Measurements from ENCODE around the gene CHST14. TPM values are rescaled to one million over a fixed set of nuclear protein-coding genes. Genes with fewer than 3 reads are reported as not detected.

Gene CHST14
- total RNA-seq, 1 donor from 2014 or later = 7.5 TPM

DNA sequence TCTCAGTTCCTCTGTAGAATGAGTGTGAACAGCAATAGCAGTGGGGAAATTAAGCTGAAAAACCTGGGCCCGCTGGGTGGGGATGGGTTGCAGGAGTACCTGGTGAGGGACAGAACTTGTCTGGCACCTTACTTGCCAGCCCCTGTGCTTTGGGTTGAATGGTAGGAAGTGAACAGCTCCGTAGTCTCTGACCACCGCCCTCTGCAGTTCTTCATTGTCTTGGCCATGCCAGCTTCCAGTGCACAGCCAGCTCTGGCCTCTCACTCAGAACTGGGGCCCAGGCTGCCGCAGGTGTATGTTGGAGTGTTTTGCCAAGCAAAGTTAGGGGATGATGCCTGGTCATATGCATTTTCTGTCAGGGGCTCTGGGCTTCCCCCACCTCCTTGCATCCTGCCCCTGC lies 14.0 kb upstream of the CHST14 start:
- intact Hi-C loops (cut with DNase I) = no loop called here
- DNase-seq = no peak
- peak; percentile 28 for ATAC-seq (ENCODE audit: poor library complexity)

DNA sequence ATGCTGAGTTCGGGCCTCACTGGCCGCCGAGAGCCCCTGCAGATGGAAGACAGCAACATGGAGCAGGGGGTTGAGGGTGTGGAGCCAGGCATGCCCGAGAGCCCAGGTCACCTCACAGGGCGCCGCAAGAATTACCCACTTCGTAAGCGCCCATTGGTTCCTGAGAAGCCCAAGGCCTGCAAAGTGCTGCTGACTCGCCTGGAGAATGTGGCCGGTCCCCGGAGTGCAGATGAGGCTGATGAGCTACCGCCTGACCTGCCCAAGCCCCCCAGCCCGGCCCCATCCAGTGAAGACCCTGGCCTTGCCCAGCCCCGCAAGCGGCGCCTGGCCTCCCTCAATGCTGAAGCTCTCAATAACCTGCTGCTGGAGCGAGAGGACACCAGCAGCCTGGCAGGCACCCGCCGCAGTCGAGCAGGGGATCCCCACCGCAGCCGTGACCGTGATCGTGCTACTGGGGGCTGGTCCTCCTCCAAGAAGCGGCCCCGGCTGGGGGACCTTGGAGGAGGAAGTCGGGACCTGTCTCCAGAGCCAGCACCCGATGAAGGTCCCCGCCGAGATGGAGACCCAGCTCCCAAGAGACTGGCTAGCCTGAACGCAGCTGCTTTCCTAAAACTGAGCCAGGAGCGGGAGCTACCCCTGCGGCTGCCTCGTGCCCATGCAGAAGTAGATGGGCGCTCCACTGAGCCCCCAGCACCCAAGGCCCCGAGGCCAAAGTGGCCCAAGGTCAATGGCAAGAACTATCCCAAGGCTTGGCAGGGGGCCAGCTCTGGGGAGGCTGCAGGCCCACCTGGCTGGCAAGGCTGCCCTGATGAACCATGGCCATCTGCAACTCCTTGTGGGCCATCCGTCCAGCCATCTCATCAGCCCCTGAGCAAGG lies 12.1 kb upstream of the CHST14 start:
- ATAC-seq (ENCODE audit: poor library complexity) (no peak), DNase-seq (no peak)
- intact Hi-C loops (cut with DNase I) = no loop called here

GRCh38 chr15:40459391-40460015 lies 11.3 kb upstream of the CHST14 start:
- no peak for DNase-seq
- intact Hi-C loops (cut with DNase I) = no loop called here
- no peak for ATAC-seq (ENCODE audit: poor library complexity)

GRCh38 chr15:40460404-40460803 lies 10.4 kb upstream of the CHST14 start:
- intact Hi-C loops (cut with DNase I) = no loop called here
- no peak for ATAC-seq (ENCODE audit: poor library complexity)
- DNase-seq = no peak

DNA sequence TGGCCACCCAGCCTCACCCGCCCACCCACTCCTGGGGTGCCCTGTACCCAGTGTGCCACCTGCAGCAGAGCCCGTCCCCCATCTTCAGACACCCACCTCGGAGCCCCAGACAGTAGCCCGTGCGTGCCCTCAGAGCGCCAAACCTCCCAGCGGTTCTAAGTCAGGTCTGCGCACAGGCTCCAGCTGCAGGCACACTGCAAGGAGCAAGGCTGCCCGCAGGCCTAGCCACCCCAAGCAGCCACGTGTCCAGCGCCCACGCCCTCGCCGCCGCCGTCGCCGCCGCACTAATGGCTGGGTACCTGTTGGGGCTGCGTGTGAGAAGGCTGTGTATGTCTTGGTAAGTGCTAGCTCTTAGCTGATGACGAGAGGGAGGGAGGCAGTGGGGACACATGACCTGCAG lies 8.8 kb upstream of the CHST14 start:
- DNase-seq = no peak
- ATAC-seq (ENCODE audit: poor library complexity) = no peak
- intact Hi-C loops (cut with DNase I) = no loop called here

DNA sequence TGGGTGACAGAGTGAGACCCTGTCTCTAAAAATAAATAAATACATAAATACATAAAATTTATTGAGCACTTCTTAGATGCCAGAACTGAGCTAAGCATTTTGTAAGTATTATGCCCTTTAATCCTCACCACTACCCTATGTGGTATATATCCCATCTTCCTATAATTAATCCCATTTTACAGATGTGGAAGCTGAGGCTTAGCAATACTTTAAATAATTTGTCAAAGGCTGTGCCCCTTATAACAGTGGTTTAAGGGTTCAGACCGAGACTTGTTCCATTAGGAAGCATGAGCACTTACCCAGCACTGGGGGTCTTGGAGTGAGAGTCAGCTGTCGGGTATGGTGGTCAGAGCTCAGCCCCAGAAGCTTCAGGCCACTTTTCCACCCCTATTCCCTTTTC lies 7.5 kb upstream of the CHST14 start:
- intact Hi-C loops (cut with DNase I) = no loop called here
- no peak for ATAC-seq (ENCODE audit: poor library complexity)
- no peak for DNase-seq

GRCh38 chr15:40463886-40464545 lies 6.8 kb upstream of the CHST14 start:
- intact Hi-C loops (cut with DNase I) = no loop called here
- no peak for ATAC-seq (ENCODE audit: poor library complexity)
- no peak for DNase-seq

GRCh38 chr15:40464595-40465185 lies 6.1 kb upstream of the CHST14 start:
- ATAC-seq (ENCODE audit: poor library complexity) (no peak), DNase-seq (no peak)
- intact Hi-C loops (cut with DNase I) = no loop called here

- intact Hi-C loops (cut with DNase I) = no loop called here
- DNase-seq = no peak
- no peak for ATAC-seq (ENCODE audit: poor library complexity)
Measured at GRCh38 chr15:40465939-40466338, 4.8 kb upstream of the CHST14 start.

- intact Hi-C loops (cut with DNase I) = no loop called here
- ATAC-seq (ENCODE audit: poor library complexity) (no peak), DNase-seq (no peak)
Measured at GRCh38 chr15:40466426-40467260, 4.1 kb upstream of the CHST14 start.

DNA sequence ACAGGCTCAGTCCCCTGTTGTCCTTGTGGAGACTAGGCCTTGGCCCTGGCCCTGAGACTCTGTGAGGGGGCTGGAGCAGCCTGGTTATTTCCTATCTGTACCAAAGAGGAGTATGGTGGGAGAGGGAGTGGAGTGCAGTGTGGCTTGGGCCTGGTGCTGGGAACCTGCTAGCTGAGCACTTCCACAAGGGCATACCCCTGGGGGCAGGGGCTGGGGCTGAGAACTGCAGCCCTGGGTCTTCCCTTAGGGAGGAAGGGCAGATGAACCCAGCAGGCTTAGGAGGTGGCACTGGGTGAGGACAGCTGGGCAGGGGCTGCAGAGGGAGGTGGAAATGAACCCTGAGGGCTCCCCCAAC lies 3.5 kb upstream of the CHST14 start:
- ATAC-seq (ENCODE audit: poor library complexity) = no peak
- intact Hi-C loops (cut with DNase I) = no loop called here
- DNase-seq = no peak

DNA sequence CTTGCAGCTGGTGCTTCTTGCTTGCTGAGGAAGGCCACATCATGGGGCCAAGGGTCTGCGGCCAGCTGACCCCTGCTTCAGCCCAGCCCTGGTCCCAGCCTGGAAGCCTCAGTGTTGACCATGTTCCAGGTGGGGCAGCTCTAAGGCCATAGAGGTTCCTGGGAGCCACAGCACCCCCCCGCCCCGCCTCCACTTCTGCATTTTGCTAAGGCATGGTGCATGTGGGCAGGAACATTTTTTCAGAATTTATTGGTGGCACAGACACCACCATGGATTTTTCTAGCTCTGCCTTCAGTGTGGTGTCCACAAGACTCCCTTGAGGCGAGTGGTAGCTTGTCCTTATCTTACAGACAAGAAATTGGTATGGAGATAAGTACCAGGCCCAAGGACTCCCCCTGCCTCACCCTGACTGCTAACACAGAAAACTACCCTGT lies 1.9 kb upstream of the CHST14 start:
- ATAC-seq (ENCODE audit: poor library complexity) (no peak), DNase-seq (no peak)
- intact Hi-C loops (cut with DNase I) = no loop called here

DNA sequence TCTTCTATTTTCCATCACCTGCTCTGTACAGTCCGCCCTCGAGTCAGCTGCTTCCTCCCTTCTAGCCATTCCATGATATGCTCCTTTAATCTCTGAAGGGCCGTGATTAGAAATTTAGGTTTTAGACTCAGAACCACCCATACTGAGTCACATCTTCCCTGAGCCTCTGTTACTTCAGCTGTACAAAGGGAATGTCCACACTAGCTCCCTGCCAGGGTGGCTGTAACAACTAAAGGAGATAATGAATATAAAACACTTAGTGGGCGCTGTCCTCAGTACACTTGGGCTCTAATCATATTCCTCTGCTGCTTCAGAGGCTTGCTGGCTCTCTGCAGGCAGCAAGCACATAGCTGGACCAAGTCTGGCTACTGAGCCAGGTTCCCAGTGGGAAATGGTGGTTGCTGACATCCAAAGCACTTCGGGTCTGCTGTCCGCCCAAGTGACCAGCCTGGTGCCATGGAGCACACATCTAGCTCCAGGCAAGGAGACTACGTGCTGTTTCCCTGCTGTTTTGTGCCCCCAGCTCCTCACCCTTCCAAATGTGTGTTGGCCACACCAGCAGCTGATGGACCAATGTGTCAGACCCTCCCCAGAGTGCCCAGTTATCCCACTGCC lies 901 bp upstream of the CHST14 start:
- DNase-seq (no peak), ATAC-seq (ENCODE audit: poor library complexity) (peak; percentile 1)
- intact Hi-C loops (cut with DNase I) = no loop called here

DNA sequence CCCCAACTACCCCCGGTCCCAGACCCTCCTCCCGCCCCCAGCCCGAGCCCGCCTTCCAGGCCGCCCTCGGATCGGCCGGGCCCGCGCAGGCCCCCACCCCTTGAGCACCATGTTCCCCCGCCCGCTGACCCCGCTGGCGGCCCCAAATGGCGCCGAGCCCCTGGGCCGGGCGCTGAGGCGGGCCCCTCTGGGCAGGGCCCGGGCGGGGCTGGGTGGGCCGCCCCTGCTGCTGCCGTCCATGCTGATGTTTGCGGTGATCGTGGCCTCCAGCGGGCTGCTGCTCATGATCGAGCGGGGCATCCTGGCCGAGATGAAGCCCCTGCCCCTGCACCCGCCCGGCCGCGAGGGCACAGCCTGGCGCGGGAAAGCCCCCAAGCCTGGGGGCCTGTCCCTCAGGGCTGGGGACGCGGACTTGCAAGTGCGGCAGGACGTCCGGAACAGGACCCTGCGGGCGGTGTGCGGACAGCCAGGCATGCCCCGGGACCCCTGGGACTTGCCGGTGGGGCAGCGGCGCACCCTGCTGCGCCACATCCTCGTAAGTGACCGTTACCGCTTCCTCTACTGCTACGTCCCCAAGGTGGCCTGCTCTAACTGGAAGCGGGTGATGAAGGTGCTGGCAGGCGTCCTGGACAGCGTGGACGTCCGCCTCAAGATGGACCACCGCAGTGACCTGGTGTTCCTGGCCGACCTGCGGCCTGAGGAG lies 472 bp downstream of the CHST14 start:
- intact Hi-C loops (cut with DNase I) = no loop called here
- ATAC-seq (ENCODE audit: poor library complexity) = peak; percentile 52

GRCh38 chr15:40471808-40472150 lies 995 bp downstream of the CHST14 start:
- peak; percentile 42 for ATAC-seq (ENCODE audit: poor library complexity)
- no peak for DNase-seq
- intact Hi-C loops (cut with DNase I) = no loop called here

More for the DNA sequence above, 472 bp downstream of the CHST14 start:
- peak; percentile 66 for DNase-seq

DNA sequence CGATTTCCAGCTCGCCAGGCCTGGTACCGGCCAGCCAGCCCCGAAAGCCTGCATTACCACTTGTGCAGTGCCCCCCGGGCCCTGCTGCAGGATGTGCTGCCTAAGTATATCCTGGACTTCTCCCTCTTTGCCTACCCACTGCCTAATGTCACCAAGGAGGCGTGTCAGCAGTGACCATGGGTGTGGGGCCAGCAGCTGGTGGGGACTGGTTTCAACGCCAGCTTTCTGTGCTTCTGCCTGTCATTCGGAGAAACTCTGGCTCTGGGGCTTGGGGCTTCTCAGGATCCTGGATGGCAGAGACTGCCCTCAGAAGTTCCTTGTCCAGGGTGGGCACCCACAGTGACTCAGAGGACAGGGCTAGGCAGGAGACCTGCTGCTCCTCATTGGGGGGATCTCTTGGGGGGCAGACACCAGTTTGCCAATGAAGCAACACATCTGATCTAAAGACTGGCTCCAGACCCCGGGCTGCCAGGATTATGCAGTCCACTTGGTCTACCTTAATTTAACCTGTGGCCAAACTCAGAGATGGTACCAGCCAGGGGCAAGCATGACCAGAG lies 1.5 kb downstream of the CHST14 start:
- DNase-seq (no peak), ATAC-seq (ENCODE audit: poor library complexity) (no peak)
- intact Hi-C loops (cut with DNase I) = no loop called here

- DNase-seq (no peak), ATAC-seq (ENCODE audit: poor library complexity) (no peak)
- intact Hi-C loops (cut with DNase I) = no loop called here
Measured at GRCh38 chr15:40474581-40474980, 3.8 kb downstream of the CHST14 start.

Data from Right ventricle myocardium superior (tissue), 1 donor.